ENCODE measurements around the gene STK4. TPM values are rescaled to one million over a fixed set of nuclear protein-coding genes. Genes with fewer than 3 reads are reported as not detected.

STK4 gene
- total and polyA plus RNA-seq, 2 donors (not counting 3 experiments of a cell fraction or from before 2014, with no cell fraction given) = 9.1 to 29.6 TPM

DNA sequence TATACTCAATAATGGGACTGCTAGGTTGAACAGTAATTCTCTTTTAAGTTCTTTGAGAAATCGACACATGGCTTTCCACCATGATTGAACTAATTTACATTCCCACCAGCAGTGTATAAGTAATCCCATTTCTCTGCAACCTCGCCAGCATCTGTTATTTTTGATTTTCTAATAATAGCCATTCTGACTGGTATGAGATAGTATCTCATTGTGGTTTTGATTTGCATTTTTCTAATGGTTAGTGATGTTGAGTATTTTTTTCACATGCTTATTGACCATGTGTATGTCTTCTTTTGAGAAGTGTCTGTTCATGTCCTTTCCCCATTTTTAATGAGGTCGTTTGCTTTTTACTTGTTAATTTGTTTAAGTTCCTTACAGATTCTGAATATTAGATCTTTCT is 66.5 kb downstream of the STK4 start:
- no peaks in the 10 kb centered on the region for H3K9me1 ChIP-seq (replicated peaks; ENCODE audit: control insufficient read depth, extremely low read depth, insufficient read depth, low read length)
- FAIRE-seq (no peak), DNase-seq (ENCODE audit: low read depth, low spot score) (no peak)
- ChIA-PET CTCF (interaction anchor here (0.6 to 1.5 kb wide), 2 partner anchors 11 to 79 kb away, joined by 3 to 5 read pairs; no protein-coding TSS in a partner anchor), POLR2A (no interaction called here)
- H3K79me2 ChIP-seq (ENCODE audit: control insufficient read depth, insufficient read depth, low read length) = no peaks in the 10 kb centered on the region
- no TSS peak for BruUV-seq (replicated peaks)
- H3K4me3 ChIP-seq (replicated peaks in 1 of 3; ENCODE audit: insufficient read depth in 1 of 3, low read depth in 1 of 3, low read length in 3 of 3) = no peak overlapping the region
- intact Hi-C loops (cut with micrococcal nuclease) (no loop called here), dilution Hi-C loops (cut with MboI; ENCODE audit: extremely low pct_ligation_motif_present, low sequenced_read_pairs) (no loop called here)
- H4K20me1 ChIP-seq (replicated peaks; ENCODE audit: control insufficient read depth, extremely low read depth, insufficient read depth, low read length) = no peaks in the 10 kb centered on the region
- no peaks in the 10 kb centered on the region for H3K9me3 ChIP-seq (replicated peaks; ENCODE audit: control insufficient read depth, insufficient read depth, low read length)
- TF ChIP-seq, protein P1, sequence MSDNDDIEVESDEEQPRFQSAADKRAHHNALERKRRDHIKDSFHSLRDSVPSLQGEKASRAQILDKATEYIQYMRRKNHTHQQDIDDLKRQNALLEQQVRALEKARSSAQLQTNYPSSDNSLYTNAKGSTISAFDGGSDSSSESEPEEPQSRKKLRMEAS (IDR thresholded peaks at IDR 0.05; ENCODE audit: insufficient read depth, insufficient read length) = no peak
- no peak for TF ChIP-seq POLR2A (IDR thresholded peaks at IDR 0.05; ENCODE audit: low read depth, low read length)
- TF ChIP-seq FOS (IDR thresholded peaks at IDR 0.05; ENCODE audit: borderline replicate concordance, insufficient read depth, low read length) = no peak
- no peak for TF ChIP-seq MYC (IDR thresholded peaks at IDR 0.05; ENCODE audit: low read depth, low read length)
- no peak for TF ChIP-seq GATA2 (IDR thresholded peaks at IDR 0.05; ENCODE audit: insufficient read depth, insufficient read length, low read depth, low read length)
- no peak for TF ChIP-seq JUN (IDR thresholded peaks at IDR 0.05; ENCODE audit: borderline replicate concordance, insufficient read depth, insufficient read length, low read depth)
- TF ChIP-seq EZH2 (IDR thresholded peaks at IDR 0.05; ENCODE audit: borderline replicate concordance, low read depth, low read length, severe bottlenecking) = no peak
- TF ChIP-seq, protein P2, sequence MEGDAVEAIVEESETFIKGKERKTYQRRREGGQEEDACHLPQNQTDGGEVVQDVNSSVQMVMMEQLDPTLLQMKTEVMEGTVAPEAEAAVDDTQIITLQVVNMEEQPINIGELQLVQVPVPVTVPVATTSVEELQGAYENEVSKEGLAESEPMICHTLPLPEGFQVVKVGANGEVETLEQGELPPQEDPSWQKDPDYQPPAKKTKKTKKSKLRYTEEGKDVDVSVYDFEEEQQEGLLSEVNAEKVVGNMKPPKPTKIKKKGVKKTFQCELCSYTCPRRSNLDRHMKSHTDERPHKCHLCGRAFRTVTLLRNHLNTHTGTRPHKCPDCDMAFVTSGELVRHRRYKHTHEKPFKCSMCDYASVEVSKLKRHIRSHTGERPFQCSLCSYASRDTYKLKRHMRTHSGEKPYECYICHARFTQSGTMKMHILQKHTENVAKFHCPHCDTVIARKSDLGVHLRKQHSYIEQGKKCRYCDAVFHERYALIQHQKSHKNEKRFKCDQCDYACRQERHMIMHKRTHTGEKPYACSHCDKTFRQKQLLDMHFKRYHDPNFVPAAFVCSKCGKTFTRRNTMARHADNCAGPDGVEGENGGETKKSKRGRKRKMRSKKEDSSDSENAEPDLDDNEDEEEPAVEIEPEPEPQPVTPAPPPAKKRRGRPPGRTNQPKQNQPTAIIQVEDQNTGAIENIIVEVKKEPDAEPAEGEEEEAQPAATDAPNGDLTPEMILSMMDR (IDR thresholded peaks at IDR 0.05; ENCODE audit: extremely low read depth in 1 of 2, insufficient read depth in 1 of 2, low read depth in 1 of 2, low read length in 2 of 2) = no peak
- no peak for TF ChIP-seq POLR2AphosphoS5 (IDR thresholded peaks at IDR 0.05; ENCODE audit: insufficient read depth, low read depth, low read length)
- no peak overlapping the region for H3K27ac ChIP-seq (ENCODE audit: insufficient read depth, low read depth, low read length)
- peaks cover 5% of the 10 kb centered on the region for H3K4me1 ChIP-seq (ENCODE audit: control insufficient read depth, extremely low read depth, insufficient read depth, low read length)
- no peaks in the 10 kb centered on the region for H3K27me3 ChIP-seq (ENCODE audit: control insufficient read depth in 2 of 2, insufficient read depth in 2 of 2, low read length in 2 of 2)
- no peak overlapping the region for H2AFZ ChIP-seq (ENCODE audit: low read depth, low read length)
- no peak overlapping the region for H3K9ac ChIP-seq (replicated peaks; ENCODE audit: extremely low read depth, insufficient read depth, low read length)
- no peak overlapping the region for H3K4me2 ChIP-seq (ENCODE audit: insufficient read depth, low read length)
- no peaks in the 10 kb centered on the region for H3K36me3 ChIP-seq (ENCODE audit: control insufficient read depth in 2 of 2, extremely low read depth in 1 of 2, insufficient read depth in 2 of 2, low read length in 2 of 2)

Measured in endothelial cell of umbilical vein (primary cell).